Skin epidermis (tissue), 12 donors: Measurements from ENCODE around the gene SOX10.
"Not testable (repeated sequence)": the region's sequence is repeated elsewhere in the genome, so short reads cannot be mapped to it uniquely, and the experiment has no call there.

Experiments used
- H3K27ac ChIP-seq, 21 experiments: fragments of 200-600 bp; sonication (generic) in 11 of 21; one replicate each; pipeline ENCODE4 v1.5.0; 2020; ENCODE audit warnings: mild to moderate bottlenecking in 3 of 21, inconsistent platforms in 2 of 21, moderate library complexity in 2 of 21
- H3K4me3 ChIP-seq, 7 experiments: fragments of 200-600 bp; sonication (generic) in 2 of 7; one replicate each; pipeline ENCODE4 v1.5.0; 2020; ENCODE audit warnings: inconsistent platforms in 2 of 7, mild to moderate bottlenecking in 2 of 7, moderate library complexity in 1 of 7

The SOX10 gene

GRCh38 chr22:37968452-37969251 lies 15.7 kb downstream of the SOX10 start:
- H3K4me3 ChIP-seq = no peak overlapping the region

GRCh38 chr22:37967637-37968451 lies 16.5 kb downstream of the SOX10 start:
- H3K4me3 ChIP-seq = no peak overlapping the region
- peak overlapping the region in 1 of 21 experiments; percentile 35 for H3K27ac ChIP-seq

More at GRCh38 chr22:37968452-37969251, 15.7 kb downstream of the SOX10 start:
- peak overlapping the region in 1 of 21 experiments; percentile 35 for H3K27ac ChIP-seq

- Histone ChIP-seq H3K27ac (no peak overlapping the region), H3K4me3 (no peak overlapping the region)
These were observed 17.2 kb downstream of the SOX10 start for GRCh38 chr22:37967147-37967546.

GRCh38 chr22:37965940-37966664 lies 18.3 kb downstream of the SOX10 start:
- no peak overlapping the region for H3K4me3 ChIP-seq
- H3K27ac ChIP-seq = peak overlapping the region in 2 of 21 experiments; percentile 19 to 32

- Histone ChIP-seq H3K4me3 (no peak overlapping the region), H3K27ac (no peak overlapping the region)
These were observed 23.3 kb downstream of the SOX10 start for GRCh38 chr22:37961062-37961461.

GRCh38 chr22:37959231-37959825 lies 25.0 kb downstream of the SOX10 start:
- H3K4me3 ChIP-seq = no peak overlapping the region
- H3K27ac ChIP-seq = no peak overlapping the region

- no peak overlapping the region for H3K4me3 ChIP-seq
- H3K27ac ChIP-seq = no peak overlapping the region
These were observed 27.1 kb downstream of the SOX10 start for GRCh38 chr22:37957232-37957631.

GRCh38 chr22:37955825-37956397 lies 28.4 kb downstream of the SOX10 start:
- not testable (repeated sequence) for H3K4me3 ChIP-seq, H3K27ac ChIP-seq

GRCh38 chr22:37954686-37955085 lies 29.7 kb downstream of the SOX10 start:
- Histone ChIP-seq H3K4me3 (peak overlapping the region in 5 of 7 experiments; percentile 79 to 97 (median 90)), H3K27ac (no peak overlapping the region)

- Histone ChIP-seq H3K4me3 (peak within 1 kb of the TSS; percentile 79 to 97 (median 90)), H3K27ac (peak within 1 kb of the TSS; percentile 61 to 92 (median 87))
These were observed 30.7 kb downstream of the SOX10 start, which contains the start of the genes C22orf23 and POLR2F for GRCh38 chr22:37953437-37954179. Gene C22orf23 (minus strand): TSS chr22:37953601. CDS start chr22:37953149, 452 bp downstream. Gene POLR2F (plus strand): TSS chr22:37953699. CDS start chr22:37953788, 89 bp downstream.

GRCh38 chr22:37953062-37953436 lies 31.3 kb downstream of the SOX10 start:
- peak overlapping the region; percentile 79 to 97 (median 90) for H3K4me3 ChIP-seq
- H3K27ac ChIP-seq = peak overlapping the region in 15 of 21 experiments; percentile 18 to 92 (median 85)

GRCh38 chr22:37952629-37953028 lies 31.7 kb downstream of the SOX10 start:
- Histone ChIP-seq H3K27ac (peak overlapping the region in 3 of 21 experiments; percentile 18 to 90 (median 41)), H3K4me3 (peak overlapping the region; percentile 79 to 97 (median 90))

GRCh38 chr22:37951305-37951704 lies 33.0 kb downstream of the SOX10 start:
- H3K27ac ChIP-seq = no peak overlapping the region
- no peak overlapping the region for H3K4me3 ChIP-seq

GRCh38 chr22:37947142-37947795 lies 37.1 kb downstream of the SOX10 start:
- not testable (repeated sequence) for H3K4me3 ChIP-seq, H3K27ac ChIP-seq

GRCh38 chr22:37944423-37944822 lies 39.9 kb downstream of the SOX10 start:
- H3K4me3 ChIP-seq, H3K27ac ChIP-seq: not testable (repeated sequence)

GRCh38 chr22:37943825-37944198 lies 40.5 kb downstream of the SOX10 start:
- no peak overlapping the region for H3K4me3 ChIP-seq
- no peak overlapping the region for H3K27ac ChIP-seq

- H3K4me3 ChIP-seq = no peak overlapping the region
These were observed 41.1 kb downstream of the SOX10 start for GRCh38 chr22:37943136-37943824.

More at GRCh38 chr22:37943136-37943824, 41.1 kb downstream of the SOX10 start:
- no peak overlapping the region for H3K27ac ChIP-seq
